GM10248 (cell line): Measurements from ENCODE around the gene PLPPR5.

Experiments used
- CTCF ChIA-PET: fragments of 300-600 bp; sonication (Branson Sonifier 250); formaldehyde crosslinking; extraction: SDS; loops from one replicate; lab custom pipeline; 2021; ENCODE audit warnings: antibody characterized with exemption; lab: Yijun Ruan, JAX
- POLR2A ChIA-PET: fragments of 350-650 bp; sonication (Branson Sonifier 250); formaldehyde crosslinking; extraction: SDS; loops from one replicate; lab custom pipeline; 2020; ENCODE audit warnings: antibody characterized with exemption; lab: Yijun Ruan, JAX
- DNase-seq: peaks from one replicate; pipeline ENCODE4 v3.0.0; 2012; ENCODE audit errors: extremely low spot score
- CTCF ChIP-seq: IDR thresholded peaks from 2 replicates; pipeline ENCODE4 v1.5.1; 2012; ENCODE audit warnings: mild to moderate bottlenecking, low read depth; ENCODE audit errors: extremely low read depth, missing control alignments, control extremely low read depth

Gene PLPPR5

GRCh38 chr1:98939471-98939870 lies 65.2 kb downstream of the PLPPR5 start:
- CTCF ChIA-PET, result no interaction called here
- no peak for DNase-seq
- no peak for TF ChIP-seq CTCF
- POLR2A ChIA-PET, result no interaction called here

GRCh38 chr1:98937347-98937746 lies 67.3 kb downstream of the PLPPR5 start:
- CTCF ChIA-PET, result interaction anchor here (1.6 to 1.7 kb wide), 2 partner anchors 10 to 15 kb away, joined by 3 to 7 read pairs; no protein-coding TSS in a partner anchor
- DNase-seq, result no peak
- POLR2A ChIA-PET, result no interaction called here
- no peak for TF ChIP-seq CTCF

GRCh38 chr1:98932184-98932583 lies 72.5 kb downstream of the PLPPR5 start:
- CTCF ChIA-PET, result interaction anchor here (1.2 kb wide), 1 partner anchor 17 kb away, joined by 4 read pairs; no protein-coding TSS in a partner anchor
- POLR2A ChIA-PET, result no interaction called here
- TF ChIP-seq CTCF, result no peak
- DNase-seq, result no peak

- no peak for DNase-seq
- ChIA-PET POLR2A (no interaction called here), CTCF (interaction anchor here (1.2 to 1.4 kb wide), 2 partner anchors 16 to 20 kb away, joined by 3 to 4 read pairs; no protein-coding TSS in a partner anchor)
- no peak for TF ChIP-seq CTCF
Observed at GRCh38 chr1:98931128-98931835, 73.4 kb downstream of the PLPPR5 start.

DNA sequence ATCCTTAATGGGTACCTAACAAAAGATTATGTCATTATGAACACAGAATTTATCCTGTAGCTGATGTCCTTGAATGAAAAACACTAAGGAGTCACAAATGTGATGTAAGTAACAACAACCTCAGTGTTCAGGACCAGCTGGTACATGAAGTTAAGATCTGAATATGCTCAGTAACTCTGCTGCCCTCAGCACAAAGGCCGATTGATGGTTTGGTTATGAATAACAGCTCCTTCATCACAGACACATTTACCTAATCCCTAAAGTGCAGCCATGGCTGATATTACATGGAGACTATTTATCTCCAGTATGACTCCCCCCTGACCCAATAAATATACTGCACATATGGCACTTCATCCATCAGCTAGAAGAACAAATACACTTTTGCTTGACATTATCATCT lies 75.2 kb downstream of the PLPPR5 start:
- no peak for DNase-seq
- CTCF ChIA-PET, result interaction anchor here (1.3 kb wide), 1 partner anchor 135 kb away, joined by 3 read pairs; no protein-coding TSS in a partner anchor
- POLR2A ChIA-PET, result no interaction called here
- TF ChIP-seq CTCF, result no peak

DNA sequence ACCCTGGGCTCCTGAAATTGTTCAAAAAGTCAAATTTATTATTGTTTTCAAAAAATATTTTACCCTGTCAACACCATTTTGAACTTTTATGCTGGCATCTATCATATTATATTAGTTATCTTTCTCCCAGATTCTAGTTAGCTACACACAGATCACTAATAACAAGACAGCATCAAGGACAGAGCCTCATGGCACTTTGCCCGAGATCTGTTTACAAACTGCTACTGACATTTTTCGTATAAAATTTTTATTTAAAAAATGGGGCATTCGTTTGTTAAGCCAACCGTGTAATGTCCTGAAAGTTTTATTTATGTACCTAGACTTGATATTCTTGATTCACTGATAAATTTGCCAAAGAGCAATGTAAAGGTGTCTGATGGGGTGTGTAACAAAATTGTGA lies 78.1 kb downstream of the PLPPR5 start:
- no peak for TF ChIP-seq CTCF
- DNase-seq, result no peak
- ChIA-PET POLR2A (no interaction called here), CTCF (no interaction called here)
